GM18517 (cell line): Measurements from ENCODE around the gene SPATA12.
A peak's percentile ranks its signal among the peaks of the same experiment; 100 is the strongest.

Experiments
- ATAC-seq: cut with Tn5 transposase; IDR thresholded peaks from one replicate; pipeline ENCODE4 v1.9.1; 2021; ENCODE audit warnings: mild to moderate bottlenecking, moderate library complexity; ENCODE audit not compliant: unreplicated experiment

SPATA12 gene

GRCh38 chr3:57048728-57049127, 11.7 kb upstream of the SPATA12 start:
- no peak for ATAC-seq

DNA sequence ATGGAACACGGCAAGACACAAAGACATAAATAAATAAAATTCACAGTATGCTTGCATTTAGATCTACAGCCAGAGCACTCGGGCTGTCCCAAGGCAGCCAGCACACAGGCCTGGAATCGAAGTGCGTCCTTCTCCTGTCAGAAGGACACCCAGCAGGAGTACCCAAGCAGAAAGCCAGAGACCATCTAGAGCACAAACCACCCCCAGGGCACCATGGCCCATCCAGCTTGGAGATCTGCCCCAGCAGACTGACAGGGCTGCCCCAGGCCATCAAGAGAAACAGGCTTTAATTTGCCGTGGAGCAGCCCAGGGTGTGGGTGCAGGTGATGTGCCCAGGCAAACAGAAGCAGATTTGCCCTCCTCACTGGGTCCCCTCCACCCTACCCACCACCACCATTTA, 7.8 kb upstream of the SPATA12 start:
- no peak for ATAC-seq

DNA sequence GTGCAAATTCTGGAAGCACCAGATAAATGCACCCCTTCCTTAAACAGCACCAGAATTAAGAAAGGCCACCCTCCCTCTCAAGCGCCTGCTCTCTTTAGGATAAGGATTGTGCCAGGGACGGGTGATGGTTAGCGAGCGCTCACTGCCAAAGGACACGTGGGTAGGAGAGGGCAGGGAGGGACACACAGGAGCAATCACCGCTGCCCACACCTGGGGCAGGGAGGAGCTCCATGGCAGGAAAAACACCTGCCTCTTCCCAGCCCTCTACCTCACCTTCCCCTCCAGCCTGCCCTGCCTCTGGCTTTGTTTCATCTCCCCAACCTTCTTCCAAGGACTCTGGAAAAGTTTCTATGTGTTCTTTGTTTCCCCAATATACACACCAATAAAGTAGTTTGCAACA, 7.3 kb upstream of the SPATA12 start:
- ATAC-seq, result no peak

DNA sequence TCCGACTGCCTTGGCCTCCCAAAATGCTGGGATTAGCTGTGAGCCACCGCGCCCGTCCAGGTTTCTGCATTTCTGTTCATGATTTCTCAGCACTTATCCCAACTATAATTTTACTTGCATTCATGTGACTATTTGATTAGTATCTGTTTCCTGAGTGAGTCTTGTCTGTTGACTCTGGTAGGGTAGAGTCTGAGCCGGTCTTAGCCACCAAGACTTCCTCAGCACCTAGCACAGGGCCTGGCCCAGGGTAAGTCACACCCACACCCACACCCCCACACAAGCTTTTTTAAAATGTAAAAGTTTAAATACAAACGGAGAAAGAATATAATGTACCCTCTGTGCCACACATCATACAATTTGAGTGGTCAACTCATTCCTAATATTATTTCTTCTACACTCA, 3.1 kb upstream of the SPATA12 start:
- ATAC-seq, result no peak

DNA sequence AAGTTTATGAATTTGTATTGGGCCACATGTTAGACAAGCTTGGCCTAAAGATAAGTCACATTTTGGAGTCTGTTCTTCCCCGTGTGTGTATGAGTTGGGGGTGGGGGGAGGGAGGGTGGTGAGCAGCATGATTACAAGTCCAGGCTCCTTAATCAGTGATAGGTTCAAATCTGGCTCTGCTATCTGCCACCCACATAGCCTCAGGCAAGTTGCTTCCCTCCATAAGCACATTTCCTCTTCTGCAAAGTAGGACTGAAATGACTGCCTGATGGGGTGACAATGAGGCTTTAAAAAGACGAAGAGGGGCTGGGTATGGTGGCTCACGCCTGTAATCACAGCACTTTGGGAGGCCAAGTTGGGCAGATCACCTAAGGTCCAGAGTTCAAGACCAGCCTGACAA, 1.1 kb upstream of the SPATA12 start:
- no peak for ATAC-seq

DNA sequence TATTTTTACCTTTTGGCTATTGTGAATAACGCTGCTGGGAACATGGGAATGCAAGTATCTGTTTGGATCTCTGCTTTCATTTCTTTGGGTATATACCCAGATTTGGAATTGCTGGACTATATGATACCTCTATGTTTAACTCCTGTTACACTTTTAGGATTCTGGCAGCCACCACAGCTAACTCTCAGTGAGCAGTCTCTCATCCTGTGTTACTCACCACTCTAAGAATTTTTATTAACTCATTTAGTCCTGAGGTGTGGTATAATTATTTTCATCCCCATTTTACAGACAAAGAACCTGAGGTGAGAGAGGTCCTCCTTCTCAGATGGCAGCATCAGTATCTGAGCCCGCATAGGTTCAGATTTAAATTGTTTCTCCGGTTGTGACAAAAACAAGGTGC, 1.1 kb downstream of the SPATA12 start:
- ATAC-seq, result no peak

DNA sequence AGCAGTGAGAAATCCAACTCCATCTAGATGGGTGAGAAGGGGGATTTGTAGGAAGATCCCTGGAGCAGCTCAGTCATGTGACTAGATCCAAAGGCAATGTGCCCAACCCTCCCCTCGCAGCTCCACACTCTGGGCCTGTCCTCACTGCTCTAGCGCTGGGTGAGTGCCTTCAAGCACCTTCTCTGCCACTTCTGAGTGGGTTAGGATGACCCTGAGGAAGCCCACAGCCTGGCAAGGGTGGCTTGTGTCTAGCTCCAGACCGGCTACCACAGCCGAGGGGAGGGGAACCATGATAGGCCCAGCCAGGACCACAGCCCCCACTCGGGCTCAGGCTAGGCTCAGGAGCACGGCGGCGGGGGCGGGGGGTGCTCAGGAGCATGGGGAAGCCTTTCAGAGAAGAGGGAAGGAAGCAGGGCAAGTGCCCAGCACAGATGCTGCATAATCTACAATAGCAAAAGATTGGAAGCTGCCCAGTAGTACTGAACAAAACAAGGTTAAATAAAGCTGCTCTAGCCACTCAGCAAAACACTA, 1.7 kb downstream of the SPATA12 start:
- no peak for ATAC-seq

DNA sequence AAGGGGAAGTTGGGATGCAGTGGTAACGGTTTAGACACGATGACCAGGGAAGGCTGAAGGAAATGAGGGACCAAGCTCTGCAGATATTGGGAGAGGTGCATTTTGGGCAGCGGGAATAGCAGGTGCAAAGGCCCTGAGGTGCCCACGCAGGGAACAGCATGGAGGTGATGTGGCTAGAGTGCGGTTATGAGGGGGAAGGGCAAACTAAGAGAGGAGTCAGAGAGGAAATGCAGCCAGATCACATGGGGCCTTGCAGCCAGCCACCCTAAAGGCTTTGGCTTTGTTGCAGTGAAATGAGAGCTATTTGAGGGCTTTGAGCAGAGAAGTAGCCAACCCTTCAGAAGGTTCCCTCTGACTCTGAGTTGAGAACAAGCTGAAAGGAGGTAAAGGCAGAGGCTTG, 2.6 kb downstream of the SPATA12 start:
- ATAC-seq, result no peak

DNA sequence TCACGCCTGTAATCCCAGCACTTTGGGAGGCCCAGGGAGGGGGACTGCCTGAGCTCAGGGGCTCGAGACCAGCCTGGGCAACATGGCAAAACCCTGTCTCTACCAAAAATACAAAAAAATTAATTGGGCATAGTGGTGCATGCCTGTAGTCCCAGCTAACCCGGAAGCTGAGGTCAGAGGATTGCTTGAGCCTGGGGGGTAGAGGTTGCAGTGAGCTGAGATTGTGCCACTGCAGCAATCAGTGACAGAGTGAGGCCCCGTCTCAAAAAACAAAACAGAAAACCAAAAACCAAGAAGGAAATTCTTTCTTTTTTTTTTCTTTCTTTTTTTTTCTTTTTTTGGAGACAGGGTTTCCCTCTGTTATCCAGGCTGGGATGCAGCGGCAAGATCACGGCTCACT, 3.5 kb downstream of the SPATA12 start:
- ATAC-seq, result no peak

DNA sequence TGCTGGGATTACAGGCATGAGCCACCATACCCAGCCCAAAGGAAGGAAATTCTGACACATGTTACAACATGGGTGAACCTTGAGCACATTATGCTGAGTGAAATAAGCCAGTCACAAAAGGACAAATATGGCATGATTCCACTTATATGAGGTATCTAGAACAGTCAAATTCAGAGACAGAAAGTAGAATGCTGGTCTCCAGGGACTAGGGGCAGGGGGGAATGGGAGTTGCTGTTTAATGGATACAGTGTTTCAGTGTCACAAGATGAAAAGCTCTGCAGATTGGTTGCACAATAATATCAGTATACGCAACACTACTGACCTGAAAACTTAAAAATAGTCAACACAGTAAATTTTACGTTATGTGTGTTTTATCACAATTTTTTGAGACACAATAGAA, 4.1 kb downstream of the SPATA12 start:
- no peak for ATAC-seq

- ATAC-seq, result no peak
These were observed 5.1 kb downstream of the SPATA12 start for GRCh38 chr3:57065588-57065987.

DNA sequence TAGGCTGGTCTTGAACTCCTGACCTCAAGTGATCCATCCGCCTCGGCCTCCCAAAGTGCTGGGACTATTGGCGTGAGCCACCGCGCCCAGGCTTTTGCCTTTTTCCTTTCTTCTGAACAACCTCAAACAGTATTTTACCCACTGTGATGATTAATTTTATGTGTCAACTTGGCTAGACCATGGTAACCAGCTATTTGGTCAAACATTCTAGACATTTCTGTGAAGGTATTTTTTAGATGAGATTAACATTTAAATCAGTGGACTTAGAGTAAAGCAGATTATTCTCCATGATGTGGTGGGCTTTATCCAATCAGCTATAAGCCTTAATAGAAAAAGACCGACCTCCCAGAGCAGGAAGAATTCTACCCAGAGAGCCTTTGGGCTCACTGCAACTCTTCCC, 6.0 kb downstream of the SPATA12 start:
- no peak for ATAC-seq

GRCh38 chr3:57068437-57069089, 8.1 kb downstream of the SPATA12 start:
- peak; percentile 98 for ATAC-seq

GRCh38 chr3:57069503-57069902, 9.0 kb downstream of the SPATA12 start:
- no peak for ATAC-seq

GRCh38 chr3:57073628-57074027, 13.2 kb downstream of the SPATA12 start:
- no peak for ATAC-seq

- ATAC-seq, result no peak
These were observed 13.7 kb downstream of the SPATA12 start for GRCh38 chr3:57074135-57074534.

DNA sequence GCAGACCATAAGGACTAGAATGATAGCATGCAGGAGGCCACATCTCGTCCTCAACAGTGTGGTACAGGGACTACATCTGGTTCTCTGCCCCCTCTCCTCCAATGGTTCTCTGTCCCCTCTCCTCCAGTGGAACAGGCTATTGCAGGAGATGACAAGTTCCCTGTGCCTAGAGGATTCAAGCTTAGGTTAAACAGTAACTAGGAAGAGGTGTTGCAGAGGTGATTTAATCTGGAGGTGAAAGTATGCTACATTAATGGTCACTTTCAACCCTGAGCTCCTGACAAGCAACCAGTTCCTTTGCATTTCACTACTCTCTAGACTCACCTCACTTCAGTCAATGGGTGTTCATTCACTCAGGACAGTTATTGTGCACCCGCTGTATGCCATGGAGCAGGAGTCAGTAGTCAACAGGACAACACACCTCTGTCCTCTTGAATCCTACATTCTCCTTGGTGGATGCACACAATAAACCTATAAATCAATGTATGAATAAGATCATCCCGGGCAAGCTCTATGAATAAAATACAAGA, 16.0 kb downstream of the SPATA12 start:
- ATAC-seq, result no peak

GRCh38 chr3:57077630-57078343, 17.3 kb downstream of the SPATA12 start:
- ATAC-seq, result no peak

- no peak for ATAC-seq
These were observed 17.8 kb downstream of the SPATA12 start for GRCh38 chr3:57078344-57078634.

DNA sequence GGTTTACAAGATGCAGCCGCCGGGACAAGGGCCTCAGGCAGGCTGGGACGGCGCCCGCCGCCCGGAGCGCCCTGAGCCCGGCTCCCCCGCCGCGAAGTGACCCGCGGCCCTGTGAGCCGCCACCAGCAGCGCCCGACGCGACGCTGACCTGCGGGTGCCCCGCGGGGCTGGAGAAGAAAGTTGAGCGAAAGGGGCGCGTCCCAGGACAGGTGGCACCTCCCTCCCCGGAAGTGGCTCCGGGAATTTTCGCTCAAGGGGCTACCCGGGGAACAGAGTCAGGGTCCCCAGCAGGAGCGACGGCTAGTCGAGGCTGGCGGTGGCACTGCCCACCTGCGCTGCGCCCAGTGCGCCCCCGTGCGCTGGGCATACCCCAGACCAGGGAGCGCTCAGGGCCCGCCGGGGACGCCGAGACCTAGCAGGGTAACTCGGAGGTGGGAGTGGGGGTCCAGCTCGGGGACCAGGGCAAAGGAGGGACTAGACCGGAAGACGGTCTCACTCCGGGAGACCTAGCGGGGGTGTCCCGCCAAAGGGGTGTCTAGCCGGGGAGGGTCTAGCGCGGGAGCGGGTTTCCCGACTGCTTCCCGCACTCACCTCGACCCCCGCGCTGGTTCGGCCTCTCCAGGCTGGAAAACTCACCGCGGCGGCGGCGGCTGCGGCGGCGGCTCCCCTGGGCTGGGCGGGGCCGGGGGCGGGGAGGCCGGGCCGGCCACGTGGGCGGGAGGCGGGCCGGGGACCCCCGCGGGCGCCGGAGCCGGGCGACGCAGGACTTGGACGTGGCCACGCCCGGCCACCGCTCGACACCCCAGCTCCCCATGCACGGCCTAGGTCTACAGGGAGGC, 18.4 kb downstream of the SPATA12 start:
- ATAC-seq, result no peak

- no peak for ATAC-seq
These were observed 19.0 kb downstream of the SPATA12 start for GRCh38 chr3:57079474-57079831.

DNA sequence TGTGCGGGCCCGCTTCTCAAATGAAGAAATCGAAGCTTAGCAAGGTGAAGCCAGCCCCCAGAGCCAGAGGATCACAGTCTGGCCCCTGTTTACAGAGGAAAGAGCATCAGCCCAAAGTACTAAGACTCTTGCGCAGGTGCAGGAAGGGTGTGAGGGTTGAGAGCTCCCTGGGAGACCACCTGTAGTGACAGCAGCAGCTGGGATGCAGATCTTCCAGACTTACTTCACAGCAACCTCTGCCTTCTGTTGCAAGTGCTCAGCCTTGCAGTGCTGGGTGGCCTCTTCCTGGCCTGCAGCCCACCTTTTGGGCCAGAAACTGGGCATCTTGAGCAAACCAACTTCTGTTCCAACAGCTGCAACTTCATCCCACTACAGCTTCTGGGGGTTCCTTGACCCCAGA, 19.7 kb downstream of the SPATA12 start:
- ATAC-seq, result no peak
